Smooth muscle cell (in vitro differentiated cells): Measurements from ENCODE around the gene DAO. TPM values are rescaled to one million over a fixed set of nuclear protein-coding genes. Genes with fewer than 3 reads are reported as not detected.

Source experiments
- DNase-seq: peaks from one replicate; lab custom pipeline; 2025; ENCODE audit not compliant: unreplicated experiment; lab: John Stamatoyannopoulos, UW
- H2AFZ ChIP-seq: fragments of 200-600 bp; sonication (generic); 2 replicates; pipeline ENCODE4 v1.6.0; 2016; ENCODE audit warnings: antibody characterized with exemption, low read depth, mild to moderate bottlenecking
- H3F3A ChIP-seq: fragments of 200-600 bp; sonication (generic); 2 replicates; pipeline ENCODE4 v1.6.0; 2017; ENCODE audit warnings: antibody characterized with exemption, low read depth
- H3K27ac ChIP-seq: fragments of 200-600 bp; sonication (generic); 2 replicates; pipeline ENCODE4 v1.5.1; 2016; ENCODE audit warnings: low read depth, mild to moderate bottlenecking
- H3K27me3 ChIP-seq: fragments of 200-600 bp; sonication (generic); 2 replicates; pipeline ENCODE4 v1.6.1; 2016; ENCODE audit warnings: low read depth, mild to moderate bottlenecking
- H3K36me3 ChIP-seq: fragments of 200-600 bp; sonication (generic); 2 replicates; pipeline ENCODE4 v1.5.1; 2016; ENCODE audit warnings: low read depth
- H3K4me1 ChIP-seq: fragments of 200-600 bp; sonication (generic); 2 replicates; pipeline ENCODE4 v1.5.1; 2016; ENCODE audit warnings: low read depth
- H3K4me2 ChIP-seq: fragments of 200-600 bp; sonication (generic); 2 replicates; pipeline ENCODE4 v1.6.0; 2016; ENCODE audit warnings: mild to moderate bottlenecking
- H3K4me3 ChIP-seq: fragments of 200-600 bp; sonication (generic); 2 replicates; pipeline ENCODE4 v1.5.1; 2016; ENCODE audit warnings: mild to moderate bottlenecking
- H3K79me2 ChIP-seq: fragments of 200-600 bp; sonication (generic); 2 replicates; pipeline ENCODE4 v1.6.0; 2016; ENCODE audit warnings: low read depth, mild to moderate bottlenecking
- H3K9ac ChIP-seq: fragments of 200-600 bp; sonication (generic); 2 replicates; pipeline ENCODE4 v1.6.0; 2016; ENCODE audit warnings: low read depth
- H3K9me3 ChIP-seq: fragments of 200-600 bp; sonication (generic); replicated peaks from 2 replicates; pipeline ENCODE4 v1.5.1; 2016; ENCODE audit warnings: low read depth
- H4K20me1 ChIP-seq: fragments of 200-600 bp; sonication (generic); 2 replicates; pipeline ENCODE4 v1.6.0; 2016; ENCODE audit warnings: low read depth
- WGBS: methylation state at CpG from one replicate; pipeline ENCODE4 v1.1.7; 2016; ENCODE audit warnings: low lambda C conversion rate; 5-methylcytosine and 5-hydroxymethylcytosine counted together
- polyA plus RNA-seq: library from polyadenylated mRNA; unstranded; fragments of >200 nt; fragmentation: Nextera tagmentation; extraction: Ambion mirVana; gene quantifications from 2 replicates; pipeline ENCODE4 v1.2.1, GENCODE V29; 2016
- total RNA-seq: library from RNA; depleted of rRNA; stranded (reverse); fragments of >200 nt; gene quantifications from 2 replicates; pipeline ENCODE4 v1.2.3, GENCODE V29; 2014
- TF ChIP-seq, protein P1 (sequence below): fragments of 200-600 bp; sonication (generic); IDR thresholded peaks from 2 replicates; pipeline ENCODE4 v1.5.1; 2017; ENCODE audit warnings: borderline replicate concordance, mild to moderate bottlenecking, antibody characterized with exemption; ENCODE audit not compliant: insufficient read depth, poor library complexity, severe bottlenecking

DAO gene
- total and polyA plus RNA-seq, 2 experiments from 2014 or later = not detected

DNA sequence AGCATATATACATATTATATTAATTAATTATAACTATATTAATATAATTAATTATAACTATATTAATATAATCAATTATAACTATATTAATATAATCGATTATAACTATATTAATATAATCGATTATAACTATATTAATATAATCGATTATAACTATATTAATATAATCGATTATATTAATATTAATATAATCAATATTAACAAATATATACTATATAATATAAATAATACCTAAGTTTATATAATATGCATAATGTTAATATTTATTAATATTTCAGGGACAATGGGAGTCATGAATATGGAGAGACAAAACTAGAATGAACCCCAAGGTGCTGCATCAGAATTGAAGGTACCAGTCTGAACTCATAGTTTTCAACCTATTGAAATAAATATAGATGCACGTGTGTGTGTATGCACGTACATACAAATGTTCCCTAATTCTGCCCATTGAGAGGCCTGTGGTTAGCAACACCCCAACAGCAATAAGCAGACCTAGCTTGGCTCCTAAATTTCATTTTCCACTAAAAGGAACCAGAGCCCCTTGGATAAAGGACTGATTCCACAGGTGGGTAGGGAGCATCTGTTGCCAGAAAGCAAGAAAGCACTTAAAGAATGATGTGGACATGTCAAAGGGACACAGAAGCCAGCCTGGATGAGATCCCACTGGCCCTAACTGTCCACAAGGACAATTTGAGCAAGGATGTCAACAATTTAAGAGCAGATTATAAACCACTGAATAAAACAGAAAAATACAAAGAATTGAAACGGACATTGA lies 43.8 kb upstream of the DAO start:
- Histone ChIP-seq H3K4me1 (peaks cover 44% of the 10 kb centered on the region), H3K4me2 (no peak overlapping the region), H2AFZ (no peak overlapping the region), H3K4me3 (no peak overlapping the region), H3K9me3 (no peaks in the 10 kb centered on the region), H3K27me3 (no peaks in the 10 kb centered on the region), H3K36me3 (no peaks in the 10 kb centered on the region), H3K27ac (peak overlapping the region; percentile 99), H4K20me1 (no peaks in the 10 kb centered on the region), H3K79me2 (peaks cover 54% of the 10 kb centered on the region), H3F3A (peaks cover 68% of the 10 kb centered on the region), H3K9ac (no peak overlapping the region)
- DNase-seq = no peak
- TF ChIP-seq, protein P1, sequence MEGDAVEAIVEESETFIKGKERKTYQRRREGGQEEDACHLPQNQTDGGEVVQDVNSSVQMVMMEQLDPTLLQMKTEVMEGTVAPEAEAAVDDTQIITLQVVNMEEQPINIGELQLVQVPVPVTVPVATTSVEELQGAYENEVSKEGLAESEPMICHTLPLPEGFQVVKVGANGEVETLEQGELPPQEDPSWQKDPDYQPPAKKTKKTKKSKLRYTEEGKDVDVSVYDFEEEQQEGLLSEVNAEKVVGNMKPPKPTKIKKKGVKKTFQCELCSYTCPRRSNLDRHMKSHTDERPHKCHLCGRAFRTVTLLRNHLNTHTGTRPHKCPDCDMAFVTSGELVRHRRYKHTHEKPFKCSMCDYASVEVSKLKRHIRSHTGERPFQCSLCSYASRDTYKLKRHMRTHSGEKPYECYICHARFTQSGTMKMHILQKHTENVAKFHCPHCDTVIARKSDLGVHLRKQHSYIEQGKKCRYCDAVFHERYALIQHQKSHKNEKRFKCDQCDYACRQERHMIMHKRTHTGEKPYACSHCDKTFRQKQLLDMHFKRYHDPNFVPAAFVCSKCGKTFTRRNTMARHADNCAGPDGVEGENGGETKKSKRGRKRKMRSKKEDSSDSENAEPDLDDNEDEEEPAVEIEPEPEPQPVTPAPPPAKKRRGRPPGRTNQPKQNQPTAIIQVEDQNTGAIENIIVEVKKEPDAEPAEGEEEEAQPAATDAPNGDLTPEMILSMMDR = no peak
- WGBS = 68% methylated on average over 7 of the region's 7 CpGs

DNA sequence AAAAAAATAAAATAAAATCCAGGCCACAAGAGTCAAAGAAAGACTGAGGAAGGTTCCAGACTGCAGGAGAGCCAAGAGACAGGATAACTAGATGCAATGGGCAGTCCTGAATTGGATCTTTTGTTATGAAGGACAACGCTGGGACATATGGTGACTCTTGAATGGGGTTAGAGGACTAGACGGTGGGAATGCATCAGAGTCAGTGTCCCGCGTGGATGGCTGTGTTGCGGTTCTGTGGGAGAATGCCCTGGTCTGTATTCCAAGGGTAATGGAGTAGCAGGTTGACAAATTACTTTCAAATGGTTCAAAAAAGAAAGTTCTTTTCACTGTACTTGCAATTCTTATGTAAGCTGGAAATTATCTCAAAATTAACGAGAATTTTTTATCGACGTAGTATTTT lies 42.7 kb upstream of the DAO start:
- DNase-seq = no peak
- Histone ChIP-seq H3K4me1 (peaks cover 45% of the 10 kb centered on the region), H3K79me2 (peaks cover 43% of the 10 kb centered on the region), H3K9me3 (no peaks in the 10 kb centered on the region), H2AFZ (no peak overlapping the region), H3K4me3 (no peak overlapping the region), H3K4me2 (peak overlapping the region; percentile 22), H3K9ac (peak overlapping the region; percentile 85), H3K27ac (peak overlapping the region; percentile 99), H3F3A (peaks cover 66% of the 10 kb centered on the region), H4K20me1 (no peaks in the 10 kb centered on the region), H3K36me3 (no peaks in the 10 kb centered on the region), H3K27me3 (no peaks in the 10 kb centered on the region)
- TF ChIP-seq, protein P1 = no peak
- 91% methylated on average over 8 of the region's 8 CpGs for WGBS

GRCh38 chr12:108837680-108838079 lies 42.2 kb upstream of the DAO start:
- Histone ChIP-seq H3K9me3 (no peaks in the 10 kb centered on the region), H2AFZ (no peak overlapping the region), H3K79me2 (peaks cover 42% of the 10 kb centered on the region), H3K27me3 (no peaks in the 10 kb centered on the region), H3K27ac (peak overlapping the region; percentile 99), H3K9ac (peak overlapping the region; percentile 85), H3F3A (peaks cover 66% of the 10 kb centered on the region), H3K36me3 (no peaks in the 10 kb centered on the region), H4K20me1 (no peaks in the 10 kb centered on the region), H3K4me1 (peaks cover 41% of the 10 kb centered on the region), H3K4me3 (no peak overlapping the region), H3K4me2 (peak overlapping the region; percentile 22)
- DNase-seq = no peak
- TF ChIP-seq, protein P1 = no peak
- 93% methylated on average over 7 of the region's 7 CpGs for WGBS
